ENCODE data around the gene GNAQ. TPM values are rescaled to one million over a fixed set of nuclear protein-coding genes. Genes with fewer than 3 reads are reported as not detected.

Gene GNAQ
- total RNA-seq, 4 donors from 2014 or later: 35.4 to 95.7 (median 52.3) TPM

- Histone ChIP-seq H3K27ac (peak overlapping the region; percentile 48 to 83), H3K4me1 (no peaks in the 10 kb centered on the region), H3K9me3 (no peaks in the 10 kb centered on the region), H3K27me3 (no peaks in the 10 kb centered on the region), H3K36me3 (no peaks in the 10 kb centered on the region), H3K4me3 (no peak overlapping the region)
- TF ChIP-seq POLR2A (IDR thresholded peaks at IDR 0.05) (no peak), CTCF (IDR thresholded peaks at IDR 0.05) (no peak)
- DNase-seq: no peak
- intact Hi-C loops (cut with DNase I; ENCODE audit: low total_unique reads): loop anchor here (10.0 kb wide), 1 partner anchor 296 kb away; no protein-coding TSS in a partner anchor
Observed at GRCh38 chr9:77750981-77751340, 280.6 kb downstream of the GNAQ start.

GRCh38 chr9:77750284-77750683 lies 281.3 kb downstream of the GNAQ start:
- Histone ChIP-seq H3K9me3 (no peaks in the 10 kb centered on the region), H3K4me1 (no peaks in the 10 kb centered on the region), H3K36me3 (no peaks in the 10 kb centered on the region), H3K27ac (peak overlapping the region; percentile 48 to 83), H3K27me3 (no peaks in the 10 kb centered on the region), H3K4me3 (no peak overlapping the region)
- intact Hi-C loops (cut with DNase I; ENCODE audit: low total_unique reads): loop anchor here (10.0 kb wide), 1 partner anchor 295 kb away; no protein-coding TSS in a partner anchor
- no peak for DNase-seq
- TF ChIP-seq CTCF (IDR thresholded peaks at IDR 0.05) (no peak), POLR2A (IDR thresholded peaks at IDR 0.05) (no peak)

- H3K9me3 ChIP-seq: no peaks in the 10 kb centered on the region
- DNase-seq: no peak
- no peak for TF ChIP-seq CTCF (IDR thresholded peaks at IDR 0.05)
- TF ChIP-seq POLR2A (IDR thresholded peaks at IDR 0.05): no peak
- H3K27ac ChIP-seq: no peak overlapping the region
- no peak overlapping the region for H3K4me3 ChIP-seq
- no peaks in the 10 kb centered on the region for H3K27me3 ChIP-seq
- intact Hi-C loops (cut with DNase I; ENCODE audit: low total_unique reads): no loop called here
- H3K36me3 ChIP-seq: no peaks in the 10 kb centered on the region
- no peaks in the 10 kb centered on the region for H3K4me1 ChIP-seq
Observed at GRCh38 chr9:77748214-77748772, 283.3 kb downstream of the GNAQ start.

GRCh38 chr9:77747163-77747562 lies 284.4 kb downstream of the GNAQ start:
- Histone ChIP-seq H3K4me3 (no peak overlapping the region), H3K27me3 (no peaks in the 10 kb centered on the region), H3K27ac (no peak overlapping the region), H3K36me3 (no peaks in the 10 kb centered on the region), H3K4me1 (no peaks in the 10 kb centered on the region), H3K9me3 (no peaks in the 10 kb centered on the region)
- DNase-seq: no peak
- intact Hi-C loops (cut with DNase I; ENCODE audit: low total_unique reads): no loop called here
- TF ChIP-seq POLR2A (IDR thresholded peaks at IDR 0.05) (no peak), CTCF (IDR thresholded peaks at IDR 0.05) (no peak)

- H3K36me3 ChIP-seq: no peaks in the 10 kb centered on the region
- TF ChIP-seq CTCF (IDR thresholded peaks at IDR 0.05) (no peak), POLR2A (IDR thresholded peaks at IDR 0.05) (no peak)
- H3K4me3 ChIP-seq: no peak overlapping the region
- peak overlapping the region in 1 of 2 donors; percentile 47 for H3K27ac ChIP-seq
- no peaks in the 10 kb centered on the region for H3K27me3 ChIP-seq
- no peak for DNase-seq
- intact Hi-C loops (cut with DNase I; ENCODE audit: low total_unique reads): no loop called here
- H3K4me1 ChIP-seq: no peaks in the 10 kb centered on the region
- H3K9me3 ChIP-seq: no peaks in the 10 kb centered on the region
Observed at GRCh38 chr9:77744841-77745430, 286.7 kb downstream of the GNAQ start.
